Measurements from ENCODE around the gene LHFPL4. TPM values are rescaled to one million over a fixed set of nuclear protein-coding genes. Genes with fewer than 3 reads are reported as not detected.
"Not testable (repeated sequence)": the region's sequence is repeated elsewhere in the genome, so short reads cannot be mapped to it uniquely, and the experiment has no call there.

Gene LHFPL4
- polyA plus RNA-seq, 1 experiment: not detected

DNA sequence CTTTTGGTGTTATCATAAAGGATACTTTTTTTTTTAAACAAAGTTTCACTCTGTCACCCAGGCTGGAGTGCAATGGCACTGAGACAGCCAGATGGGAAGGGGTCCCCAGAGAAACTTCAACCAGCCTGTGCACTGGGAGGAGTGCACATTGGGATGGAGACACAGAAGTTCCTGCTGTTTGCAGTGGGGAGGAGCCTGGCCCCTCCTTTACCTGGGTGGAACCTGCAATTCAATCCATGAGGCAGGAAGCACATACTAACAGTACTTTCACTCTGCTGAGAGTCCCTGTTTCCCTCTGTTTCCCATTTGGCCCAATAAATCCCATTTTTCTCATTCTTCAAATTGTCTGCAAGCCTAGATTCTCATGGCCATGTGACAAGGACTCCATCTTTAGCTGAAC lies 42.3 kb upstream of the LHFPL4 start:
- no peak for TF ChIP-seq CTCF (IDR thresholded peaks at IDR 0.05; ENCODE audit: insufficient read depth, low read depth, low read length)
- H3K36me3 ChIP-seq (ENCODE audit: control insufficient read depth, insufficient read depth, low read length): no peaks in the 10 kb centered on the region
- POLR2A ChIA-PET: no interaction called here
- CTCF ChIA-PET: no interaction called here
- H3K4me3 ChIP-seq (ENCODE audit: low read depth, low read length): no peak overlapping the region
- no peaks in the 10 kb centered on the region for H3K27me3 ChIP-seq (ENCODE audit: control insufficient read depth, insufficient read depth, low read length)
- no peak for DNase-seq (ENCODE audit: low read depth)

DNA sequence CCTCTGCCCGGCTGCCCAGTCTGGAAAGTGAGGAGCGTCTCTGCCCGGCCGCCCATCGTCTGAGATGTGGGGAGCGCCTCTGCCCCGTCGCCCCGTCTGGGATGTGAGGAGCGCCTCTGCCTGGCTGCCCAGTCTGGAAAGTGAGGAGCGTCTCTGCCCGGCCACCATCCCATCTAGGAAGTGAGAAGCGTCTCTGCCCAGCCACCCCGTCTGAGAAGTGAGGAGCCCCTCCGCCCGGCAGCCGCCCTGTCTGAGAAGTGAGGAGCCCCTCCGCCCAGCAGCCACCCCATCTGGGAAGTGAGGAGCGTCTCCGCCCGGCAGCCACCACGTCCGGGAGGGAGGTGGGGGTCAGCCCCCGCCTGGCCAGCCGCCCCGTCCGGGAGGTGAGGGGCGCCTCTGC lies 38.2 kb upstream of the LHFPL4 start:
- CTCF ChIA-PET; DNase-seq (ENCODE audit: low read depth): not testable (repeated sequence)

GRCh38 chr3:9590282-9590791 lies 36.7 kb upstream of the LHFPL4 start:
- ChIA-PET POLR2A (no interaction called here), CTCF (no interaction called here)
- no peak for DNase-seq (ENCODE audit: low read depth)

More for the DNA sequence above, 38.2 kb upstream of the LHFPL4 start:
- POLR2A ChIA-PET; H3K36me3 ChIP-seq (ENCODE audit: control insufficient read depth, insufficient read depth, low read length); H3K27me3 ChIP-seq (ENCODE audit: control insufficient read depth, insufficient read depth, low read length); H3K4me3 ChIP-seq (ENCODE audit: low read depth, low read length): not testable (repeated sequence)

DNA sequence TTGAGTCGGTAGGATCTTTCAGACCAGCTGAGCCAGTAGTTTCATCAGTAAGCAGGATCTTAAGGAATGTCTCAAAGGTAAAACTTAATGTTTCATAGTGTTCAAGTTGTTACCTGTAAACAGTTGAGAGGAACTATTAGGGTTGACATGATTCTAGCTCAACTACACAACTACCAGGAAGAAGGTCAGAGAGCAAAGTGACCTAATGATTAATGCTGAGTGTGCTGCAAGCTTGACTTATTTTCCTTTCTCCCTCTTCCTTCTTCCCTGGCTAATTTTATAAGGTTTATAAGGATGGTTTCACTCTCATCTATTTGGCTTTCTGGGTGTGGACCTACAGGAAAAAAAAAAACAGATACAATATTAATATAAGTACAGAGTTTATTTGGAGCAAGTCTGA lies 30.2 kb upstream of the LHFPL4 start:
- ChIA-PET POLR2A (no interaction called here), CTCF (interaction anchor here (1.1 kb wide), 1 partner anchor 16 kb away, joined by 3 read pairs; no protein-coding TSS in a partner anchor)
- no peaks in the 10 kb centered on the region for H3K27me3 ChIP-seq (ENCODE audit: control insufficient read depth, insufficient read depth, low read length)
- no peak for DNase-seq (ENCODE audit: low read depth)
- no peaks in the 10 kb centered on the region for H3K36me3 ChIP-seq (ENCODE audit: control insufficient read depth, insufficient read depth, low read length)
- no peak overlapping the region for H3K4me3 ChIP-seq (ENCODE audit: low read depth, low read length)
- no peak for TF ChIP-seq CTCF (IDR thresholded peaks at IDR 0.05; ENCODE audit: insufficient read depth, low read depth, low read length)

More at GRCh38 chr3:9590282-9590791, 36.7 kb upstream of the LHFPL4 start:
- TF ChIP-seq CTCF (IDR thresholded peaks at IDR 0.05; ENCODE audit: insufficient read depth, low read depth, low read length): no peak
- Histone ChIP-seq H3K36me3 (ENCODE audit: control insufficient read depth, insufficient read depth, low read length) (no peaks in the 10 kb centered on the region), H3K27me3 (ENCODE audit: control insufficient read depth, insufficient read depth, low read length) (no peaks in the 10 kb centered on the region), H3K4me3 (ENCODE audit: low read depth, low read length) (no peak overlapping the region)

DNA sequence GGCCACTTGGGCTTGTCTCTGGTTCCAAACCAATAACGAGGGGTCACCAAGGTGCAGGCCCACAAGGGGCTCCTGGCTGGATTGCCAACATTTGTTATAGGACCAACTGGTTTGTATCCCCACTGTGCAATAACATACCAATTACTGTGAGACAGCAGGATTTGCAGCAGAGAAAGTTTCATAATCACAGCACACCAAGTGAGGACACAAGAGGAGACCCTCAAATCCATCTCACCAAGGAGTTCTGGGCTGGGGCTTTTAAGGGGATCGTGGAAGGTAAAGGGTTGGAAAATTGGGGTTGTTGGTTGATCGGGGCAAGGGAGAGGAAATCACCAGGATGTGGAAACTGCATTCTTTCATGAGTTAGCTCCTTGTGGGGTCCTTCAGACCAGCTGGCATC lies 29.7 kb upstream of the LHFPL4 start:
- H3K4me3 ChIP-seq (ENCODE audit: low read depth, low read length): no peak overlapping the region
- no peak for DNase-seq (ENCODE audit: low read depth)
- H3K36me3 ChIP-seq (ENCODE audit: control insufficient read depth, insufficient read depth, low read length): no peaks in the 10 kb centered on the region
- CTCF ChIA-PET: interaction anchor here (1.1 kb wide), 1 partner anchor 16 kb away, joined by 3 read pairs; no protein-coding TSS in a partner anchor
- no peak for TF ChIP-seq CTCF (IDR thresholded peaks at IDR 0.05; ENCODE audit: insufficient read depth, low read depth, low read length)
- H3K27me3 ChIP-seq (ENCODE audit: control insufficient read depth, insufficient read depth, low read length): no peaks in the 10 kb centered on the region
- POLR2A ChIA-PET: no interaction called here

GRCh38 chr3:9582332-9582731 lies 28.7 kb upstream of the LHFPL4 start:
- H3K36me3 ChIP-seq (ENCODE audit: control insufficient read depth, insufficient read depth, low read length): no peaks in the 10 kb centered on the region
- DNase-seq (ENCODE audit: low read depth): no peak
- ChIA-PET CTCF (no interaction called here), POLR2A (no interaction called here)
- no peak for TF ChIP-seq CTCF (IDR thresholded peaks at IDR 0.05; ENCODE audit: insufficient read depth, low read depth, low read length)
- H3K27me3 ChIP-seq (ENCODE audit: control insufficient read depth, insufficient read depth, low read length): no peaks in the 10 kb centered on the region
- H3K4me3 ChIP-seq (ENCODE audit: low read depth, low read length): no peak overlapping the region

Data from BJ (cell line).